Measurements from ENCODE around the gene DAPK2. TPM values are rescaled to one million over a fixed set of nuclear protein-coding genes. Genes with fewer than 3 reads are reported as not detected.

The DAPK2 gene
- polyA plus RNA-seq, 2 of the 4 experiments (the other 2 are of a cell fraction), result 3.1 to 4.8 TPM

- H3K4me2 ChIP-seq, result no peak overlapping the region
- ChIA-PET CTCF (interaction anchor here (0.9 to 6.1 kb wide), 2 partner anchors 23 to 41 kb away, joined by 3 to 43 read pairs; partner anchors contain the start of gene DAPK2), POLR2A (no interaction called here)
- H3K9me3 ChIP-seq, result no peaks in the 10 kb centered on the region
- FAIRE-seq (no peak), ATAC-seq (no peak), DNase-seq (ENCODE audit: low read depth in 1 of 2, low spot score in 1 of 2) (no peak)
- TF ChIP-seq GATA3 (IDR thresholded peaks at IDR 0.05; ENCODE audit: borderline replicate concordance) (no peak), E2F6 (IDR thresholded peaks at IDR 0.05; ENCODE audit: borderline replicate concordance, low read depth) (no peak), KDM1A (IDR thresholded peaks at IDR 0.05; ENCODE audit: low read depth) (no peak), ZC3H11A (IDR thresholded peaks at IDR 0.05) (no peak), CBX8 (IDR thresholded peaks at IDR 0.05) (no peak)
- no peak overlapping the region for H3K4me3 ChIP-seq
- peaks cover 44% of the 10 kb centered on the region for H3K4me1 ChIP-seq
- 95% methylated on average over 6 of the region's 6 CpGs for WGBS (ENCODE audit: missing lambda C conversion rate)
- H3K27ac ChIP-seq, result no peak overlapping the region
Measured at GRCh38 chr15:64022571-64022970, 23.7 kb downstream of the DAPK2 start.

- Histone ChIP-seq H3K27ac (no peak overlapping the region), H3K4me1 (peaks cover 50% of the 10 kb centered on the region), H3K9me3 (no peaks in the 10 kb centered on the region), H3K4me2 (peak overlapping the region; percentile 31; the same call in 2 of the 3 replicates), H3K4me3 (no peak overlapping the region)
- peak in 1 of 2 experiments; percentile 50; a peak in 3 of 6 replicates for ATAC-seq
- 27% methylated on average over 2 of the region's 2 CpGs for WGBS (ENCODE audit: missing lambda C conversion rate)
- CTCF ChIA-PET, result interaction anchor here (0.7 to 4.2 kb wide), 6 partner anchors 10 to 410 kb away, joined by 3 to 17 read pairs (median 4); partner anchors contain the start of gene DAPK2
- FAIRE-seq, result peak; percentile 28
- DNase-seq (ENCODE audit: low read depth in 1 of 2, low spot score in 1 of 2), result peak in 1 of 2 experiments; percentile 72
- TF ChIP-seq GATA3 (IDR thresholded peaks at IDR 0.05; ENCODE audit: borderline replicate concordance) (peak; percentile 68), FOSL2 (IDR thresholded peaks at IDR 0.05) (no peak), FOSL2 (CRISPR knock-in tag; IDR thresholded peaks at IDR 0.05) (peak; percentile 58; the same call in 1 of the 2 replicates), REST (IDR thresholded peaks at IDR 0.05) (no peak)
- POLR2A ChIA-PET, result no interaction called here
Measured at GRCh38 chr15:64019764-64020163, 26.5 kb downstream of the DAPK2 start.

GRCh38 chr15:64017591-64018163 lies 28.6 kb downstream of the DAPK2 start:
- Histone ChIP-seq H3K4me3 (no peak overlapping the region), H3K4me1 (peaks cover 52% of the 10 kb centered on the region), H3K27ac (peak overlapping the region; percentile 42 to 55), H3K9me3 (no peaks in the 10 kb centered on the region), H3K4me2 (peak overlapping the region; percentile 67)
- WGBS (ENCODE audit: missing lambda C conversion rate), result 60% methylated on average over 3 of the region's 3 CpGs
- CTCF ChIA-PET, result interaction anchor here (0.6 to 4.2 kb wide), 7 partner anchors 12 to 408 kb away, joined by 3 to 17 read pairs (median 3); partner anchors contain the start of gene DAPK2
- POLR2A ChIA-PET, result no interaction called here
- no peak for FAIRE-seq
- no peak for TF ChIP-seq MYC (IDR thresholded peaks at IDR 0.05; ENCODE audit: borderline replicate concordance, low read length)
- TF ChIP-seq NFE2L2 (conservative IDR thresholded peaks at IDR 0.05; ENCODE audit: low read length), result no peak
- no peak for TF ChIP-seq RCOR1 (IDR thresholded peaks at IDR 0.05; ENCODE audit: low read depth, low read length)
- TF ChIP-seq ATOH8 (CRISPR knock-in tag; IDR thresholded peaks at IDR 0.05; ENCODE audit: low read depth), result no peak
- no peak for TF ChIP-seq HOXB13 (CRISPR knock-in tag; IDR thresholded peaks at IDR 0.05; ENCODE audit: low read depth)
- no peak for TF ChIP-seq JUNB (IDR thresholded peaks at IDR 0.05)
- no peak for TF ChIP-seq SMC3 (IDR thresholded peaks at IDR 0.05)
- no peak for TF ChIP-seq HDAC2 (IDR thresholded peaks at IDR 0.05)
- TF ChIP-seq KDM5A (IDR thresholded peaks at IDR 0.05), result no peak
- no peak for TF ChIP-seq PHF8 (IDR thresholded peaks at IDR 0.05; ENCODE audit: borderline replicate concordance, low read depth)
- no peak for TF ChIP-seq GATA3 (IDR thresholded peaks at IDR 0.05; ENCODE audit: borderline replicate concordance)
- no peak for TF ChIP-seq HEYL (CRISPR knock-in tag; IDR thresholded peaks at IDR 0.05)
- TF ChIP-seq ZNF302 (CRISPR knock-in tag; IDR thresholded peaks at IDR 0.05), result no peak
- no peak for TF ChIP-seq BCL3 (IDR thresholded peaks at IDR 0.05)
- no peak for TF ChIP-seq TP53 (CRISPR knock-in tag; IDR thresholded peaks at IDR 0.05)
- TF ChIP-seq NR3C1 (IDR thresholded peaks at IDR 0.05), result no peak
- ATAC-seq, result no peak; a peak in 1 of 6 replicates
- no peak for DNase-seq (ENCODE audit: low read depth in 1 of 2, low spot score in 1 of 2)

Measured in A549 (cell line).